Endothelial cell (in vitro differentiated cells): ENCODE data around the gene EXOC6. TPM values are rescaled to one million over a fixed set of nuclear protein-coding genes. Genes with fewer than 3 reads are reported as not detected.

Source experiments
- DNase-seq: peaks from one replicate; pipeline ENCODE4 v3.0.0; 2021; ENCODE audit warnings: low spot score
- H3K27ac Mint-ChIP-seq: one replicate; pipeline ENCODE4 v1.8.0; 2021; ENCODE audit warnings: mixed read lengths, inconsistent platforms; ENCODE audit not compliant: unreplicated experiment
- H3K27me3 Mint-ChIP-seq: one replicate; pipeline ENCODE4 v1.8.0; 2021; ENCODE audit warnings: mild to moderate bottlenecking, moderate library complexity, mixed read lengths, inconsistent platforms; ENCODE audit not compliant: unreplicated experiment
- H3K36me3 Mint-ChIP-seq: one replicate; pipeline ENCODE4 v1.8.0; 2021; ENCODE audit warnings: mild to moderate bottlenecking, low read depth, mixed read lengths, inconsistent platforms; ENCODE audit not compliant: unreplicated experiment
- H3K4me1 Mint-ChIP-seq: one replicate; pipeline ENCODE4 v1.8.0; 2021; ENCODE audit warnings: mild to moderate bottlenecking, mixed read lengths, inconsistent platforms; ENCODE audit not compliant: unreplicated experiment
- H3K4me3 Mint-ChIP-seq: one replicate; pipeline ENCODE4 v1.8.0; 2021; ENCODE audit warnings: mild to moderate bottlenecking, mixed read lengths, inconsistent platforms; ENCODE audit not compliant: unreplicated experiment
- H3K9me3 Mint-ChIP-seq: one replicate; pipeline ENCODE4 v1.8.0; 2021; ENCODE audit warnings: mixed read lengths, inconsistent platforms; ENCODE audit not compliant: unreplicated experiment
- total RNA-seq: library from RNA; stranded (reverse); fragmentation: NEBNext Ultra II Directional; extraction: Animal tissue kit (Norgen Biotek cat#: 25700); gene quantifications from one replicate; pipeline ENCODE4 v1.2.1, GENCODE V29; 2021; ENCODE audit not compliant: unreplicated experiment
- TF ChIP-seq, protein P1 (sequence below): fragments of 200-600 bp; sonication (generic); IDR thresholded peaks from one replicate; pipeline ENCODE4 v1.5.0; 2021; ENCODE audit warnings: antibody characterized with exemption; ENCODE audit not compliant: unreplicated experiment

Gene EXOC6
- total RNA-seq, 1 donor from 2014 or later, result 28.5 TPM

DNA sequence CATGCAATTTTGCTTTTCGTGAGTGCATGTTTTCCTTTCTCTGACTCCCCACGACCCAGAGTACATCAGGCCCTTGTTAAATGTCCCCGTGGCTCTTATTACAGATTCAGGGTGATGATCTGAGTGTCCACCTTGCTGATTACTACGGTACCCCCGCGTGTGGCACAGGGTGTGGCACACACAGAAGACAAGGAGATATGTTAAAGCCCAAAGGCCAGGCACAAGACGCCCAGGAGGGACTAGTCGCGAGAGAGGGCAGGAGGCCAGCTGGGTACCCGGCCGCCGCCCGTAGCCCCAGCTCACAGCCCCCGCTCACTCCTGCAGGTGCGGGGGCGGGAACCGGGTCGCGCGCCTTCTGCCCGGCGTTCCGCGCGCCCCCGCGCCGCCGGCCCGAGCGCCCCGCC lies 281 bp upstream of the EXOC6 start:
- Mint-ChIP-seq H3K4me1 (peaks cover 17% of the 10 kb centered on the region), H3K27me3 (peaks cover 7% of the 10 kb centered on the region), H3K9me3 (no peaks in the 10 kb centered on the region), H3K4me3 (peak overlapping the region; percentile 96), H3K27ac (no peak overlapping the region), H3K36me3 (peaks cover 20% of the 10 kb centered on the region)
- TF ChIP-seq, protein P1, sequence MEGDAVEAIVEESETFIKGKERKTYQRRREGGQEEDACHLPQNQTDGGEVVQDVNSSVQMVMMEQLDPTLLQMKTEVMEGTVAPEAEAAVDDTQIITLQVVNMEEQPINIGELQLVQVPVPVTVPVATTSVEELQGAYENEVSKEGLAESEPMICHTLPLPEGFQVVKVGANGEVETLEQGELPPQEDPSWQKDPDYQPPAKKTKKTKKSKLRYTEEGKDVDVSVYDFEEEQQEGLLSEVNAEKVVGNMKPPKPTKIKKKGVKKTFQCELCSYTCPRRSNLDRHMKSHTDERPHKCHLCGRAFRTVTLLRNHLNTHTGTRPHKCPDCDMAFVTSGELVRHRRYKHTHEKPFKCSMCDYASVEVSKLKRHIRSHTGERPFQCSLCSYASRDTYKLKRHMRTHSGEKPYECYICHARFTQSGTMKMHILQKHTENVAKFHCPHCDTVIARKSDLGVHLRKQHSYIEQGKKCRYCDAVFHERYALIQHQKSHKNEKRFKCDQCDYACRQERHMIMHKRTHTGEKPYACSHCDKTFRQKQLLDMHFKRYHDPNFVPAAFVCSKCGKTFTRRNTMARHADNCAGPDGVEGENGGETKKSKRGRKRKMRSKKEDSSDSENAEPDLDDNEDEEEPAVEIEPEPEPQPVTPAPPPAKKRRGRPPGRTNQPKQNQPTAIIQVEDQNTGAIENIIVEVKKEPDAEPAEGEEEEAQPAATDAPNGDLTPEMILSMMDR, result no peak
- no peak for DNase-seq

DNA sequence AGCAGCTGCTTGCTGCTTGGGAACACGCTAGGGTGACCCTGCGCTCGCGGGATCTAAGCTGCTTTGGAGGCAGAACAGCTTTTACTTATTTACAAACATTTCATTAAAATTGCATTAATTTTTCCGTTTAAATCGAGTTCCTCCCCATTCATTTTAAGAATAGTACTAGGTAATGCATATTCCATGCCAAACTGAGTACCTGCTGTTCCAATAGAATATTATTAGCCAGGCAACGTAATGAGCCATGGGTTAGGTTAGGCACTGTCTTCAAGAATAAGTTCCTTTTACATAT lies 860 bp downstream of the EXOC6 start:
- TF ChIP-seq, protein P1, result no peak
- H3K27ac Mint-ChIP-seq, result peak overlapping the region; percentile 30
- peaks cover 12% of the 10 kb centered on the region for H3K4me1 Mint-ChIP-seq
- H3K36me3 Mint-ChIP-seq, result peaks cover 20% of the 10 kb centered on the region
- DNase-seq, result no peak
- H3K27me3 Mint-ChIP-seq, result peaks cover 7% of the 10 kb centered on the region
- H3K9me3 Mint-ChIP-seq, result no peaks in the 10 kb centered on the region
- H3K4me3 Mint-ChIP-seq, result peak overlapping the region; percentile 94

DNA sequence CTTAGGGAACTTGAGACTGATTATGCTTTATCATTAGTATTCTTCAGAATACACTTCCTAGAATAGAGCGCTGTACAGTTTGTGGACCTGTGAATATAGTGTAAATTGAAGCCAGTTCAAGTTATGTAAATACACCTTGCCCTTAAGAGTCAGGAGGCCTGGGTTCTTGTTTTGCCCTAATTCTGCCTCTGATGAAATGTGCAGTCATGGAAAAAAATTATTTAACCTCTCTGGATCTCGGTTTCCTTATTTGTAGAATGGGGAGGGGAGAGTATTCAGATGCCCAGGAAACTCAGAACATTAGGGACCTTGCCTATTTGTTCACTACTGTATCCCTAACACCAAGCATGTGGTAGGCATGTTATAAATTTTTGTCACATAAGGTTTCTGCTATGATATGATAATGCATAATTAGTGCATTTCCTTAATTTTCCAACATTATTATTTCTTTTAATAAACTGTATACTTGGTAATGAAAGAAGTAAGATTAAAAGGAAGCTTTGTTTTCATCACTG lies 1.3 kb downstream of the EXOC6 start:
- Mint-ChIP-seq H3K36me3 (peaks cover 20% of the 10 kb centered on the region), H3K27me3 (peaks cover 7% of the 10 kb centered on the region), H3K9me3 (no peaks in the 10 kb centered on the region), H3K27ac (no peak overlapping the region), H3K4me1 (peaks cover 10% of the 10 kb centered on the region), H3K4me3 (peak overlapping the region; percentile 94)
- DNase-seq, result no peak
- TF ChIP-seq, protein P1, result no peak

DNA sequence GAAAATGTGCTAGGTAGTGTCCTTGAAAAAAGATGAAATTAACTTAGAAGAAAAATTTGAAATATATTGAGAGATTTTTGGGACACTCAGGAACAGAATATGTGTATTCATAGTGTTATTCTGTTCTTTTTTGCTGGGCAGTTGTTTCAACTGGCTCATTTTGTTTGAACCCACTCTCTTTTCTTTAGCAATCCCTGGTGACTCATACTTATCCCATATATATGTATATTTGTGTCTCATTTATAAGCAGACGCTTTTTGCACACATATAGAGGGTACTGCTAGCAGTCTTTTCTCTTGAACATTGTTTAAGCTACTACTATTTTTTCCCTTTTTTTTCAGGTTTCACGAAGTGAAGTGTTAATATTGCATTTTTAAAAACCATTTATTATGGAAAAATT lies 1.9 kb downstream of the EXOC6 start:
- TF ChIP-seq, protein P1, result no peak
- Mint-ChIP-seq H3K4me3 (no peak overlapping the region), H3K36me3 (peaks cover 20% of the 10 kb centered on the region), H3K27me3 (peaks cover 7% of the 10 kb centered on the region), H3K27ac (no peak overlapping the region), H3K4me1 (peaks cover 10% of the 10 kb centered on the region), H3K9me3 (no peaks in the 10 kb centered on the region)
- DNase-seq, result no peak

DNA sequence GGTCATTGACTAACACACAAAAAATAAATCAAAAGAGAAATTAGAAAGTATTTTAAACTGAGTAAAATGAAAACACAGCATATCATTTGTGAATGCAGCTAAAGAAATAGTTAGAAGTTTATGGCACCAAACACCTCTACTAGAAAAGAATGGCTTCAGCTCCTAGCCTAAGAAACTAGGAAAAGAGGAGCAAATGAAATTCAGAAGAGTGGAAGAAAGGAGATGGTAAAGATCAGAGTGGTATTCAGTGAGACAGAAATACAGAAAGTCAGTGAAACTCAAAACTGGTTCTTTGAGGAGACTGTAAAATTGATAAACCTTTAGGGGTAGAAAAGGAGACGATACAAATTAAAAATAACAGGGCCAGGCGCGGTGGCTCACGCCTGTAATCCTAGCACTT lies 2.7 kb downstream of the EXOC6 start:
- no peak overlapping the region for H3K4me3 Mint-ChIP-seq
- TF ChIP-seq, protein P1, result no peak
- no peak overlapping the region for H3K27ac Mint-ChIP-seq
- H3K9me3 Mint-ChIP-seq, result no peaks in the 10 kb centered on the region
- peaks cover 10% of the 10 kb centered on the region for H3K4me1 Mint-ChIP-seq
- H3K27me3 Mint-ChIP-seq, result peaks cover 7% of the 10 kb centered on the region
- peaks cover 20% of the 10 kb centered on the region for H3K36me3 Mint-ChIP-seq
- DNase-seq, result no peak
